Measurements from ENCODE around the gene IFITM10. TPM values are rescaled to one million over a fixed set of nuclear protein-coding genes. Genes with fewer than 3 reads are reported as not detected.

The IFITM10 gene
- total RNA-seq, 1 donor = 18.1 TPM

GRCh38 chr11:1752907-1753228, 2.5 kb upstream of the IFITM10 start:
- Histone ChIP-seq H3K4me1 (ENCODE audit: insufficient read depth, low read length) (peaks cover 26% of the 10 kb centered on the region), H3K4me3 (ENCODE audit: insufficient read depth, low read length) (no peak overlapping the region), H3K79me2 (ENCODE audit: insufficient read depth, low read length) (peaks cover 22% of the 10 kb centered on the region), H2AFZ (ENCODE audit: low read length) (no peak overlapping the region), H3K36me3 (ENCODE audit: insufficient read depth, low read length) (peaks cover 30% of the 10 kb centered on the region), H3K27ac (ENCODE audit: low read depth, low read length) (no peak overlapping the region), H3K9me3 (ENCODE audit: low read depth, low read length) (no peaks in the 10 kb centered on the region), H4K20me1 (ENCODE audit: insufficient read depth, low read length) (peaks cover 22% of the 10 kb centered on the region), H3K4me2 (ENCODE audit: insufficient read depth, low read length) (no peak overlapping the region), H3K27me3 (ENCODE audit: insufficient read depth, low read length) (no peaks in the 10 kb centered on the region)
- no peak for TF ChIP-seq CTCF (IDR thresholded peaks at IDR 0.05; ENCODE audit: extremely low read depth, low read depth, low read length)
- DNase-seq (ENCODE audit: insufficient read length, low spot score, missing footprints) = no peak

GRCh38 chr11:1751999-1752906, 1.9 kb upstream of the IFITM10 start:
- H3K36me3 ChIP-seq (ENCODE audit: insufficient read depth, low read length) = peaks cover 29% of the 10 kb centered on the region
- H2AFZ ChIP-seq (ENCODE audit: low read length) = no peak overlapping the region
- H3K79me2 ChIP-seq (ENCODE audit: insufficient read depth, low read length) = peaks cover 24% of the 10 kb centered on the region
- peaks cover 25% of the 10 kb centered on the region for H4K20me1 ChIP-seq (ENCODE audit: insufficient read depth, low read length)
- H3K4me3 ChIP-seq (ENCODE audit: insufficient read depth, low read length) = no peak overlapping the region
- H3K27ac ChIP-seq (ENCODE audit: low read depth, low read length) = peak overlapping the region; percentile 97
- peak; percentile 89 for DNase-seq (ENCODE audit: insufficient read length, low spot score, missing footprints)
- TF ChIP-seq CTCF (IDR thresholded peaks at IDR 0.05; ENCODE audit: extremely low read depth, low read depth, low read length) = no peak
- H3K4me1 ChIP-seq (ENCODE audit: insufficient read depth, low read length) = peaks cover 32% of the 10 kb centered on the region
- H3K9me3 ChIP-seq (ENCODE audit: low read depth, low read length) = no peaks in the 10 kb centered on the region
- H3K27me3 ChIP-seq (ENCODE audit: insufficient read depth, low read length) = no peaks in the 10 kb centered on the region
- H3K4me2 ChIP-seq (ENCODE audit: insufficient read depth, low read length) = no peak overlapping the region

- DNase-seq (ENCODE audit: insufficient read length, low spot score, missing footprints) = no peak
- Histone ChIP-seq H3K79me2 (ENCODE audit: insufficient read depth, low read length) (peaks cover 26% of the 10 kb centered on the region), H3K4me3 (ENCODE audit: insufficient read depth, low read length) (no peak overlapping the region), H4K20me1 (ENCODE audit: insufficient read depth, low read length) (peaks cover 24% of the 10 kb centered on the region), H3K36me3 (ENCODE audit: insufficient read depth, low read length) (peaks cover 29% of the 10 kb centered on the region), H3K27me3 (ENCODE audit: insufficient read depth, low read length) (no peaks in the 10 kb centered on the region), H3K4me1 (ENCODE audit: insufficient read depth, low read length) (peaks cover 38% of the 10 kb centered on the region), H3K27ac (ENCODE audit: low read depth, low read length) (peak overlapping the region; percentile 97), H2AFZ (ENCODE audit: low read length) (no peak overlapping the region), H3K4me2 (ENCODE audit: insufficient read depth, low read length) (no peak overlapping the region), H3K9me3 (ENCODE audit: low read depth, low read length) (no peaks in the 10 kb centered on the region)
- TF ChIP-seq CTCF (IDR thresholded peaks at IDR 0.05; ENCODE audit: extremely low read depth, low read depth, low read length) = no peak
These were observed 1.1 kb upstream of the IFITM10 start for GRCh38 chr11:1751531-1751921.

GRCh38 chr11:1750840-1751530, 590 bp upstream of the IFITM10 start:
- H3K36me3 ChIP-seq (ENCODE audit: insufficient read depth, low read length) = peaks cover 31% of the 10 kb centered on the region
- H3K27me3 ChIP-seq (ENCODE audit: insufficient read depth, low read length) = no peaks in the 10 kb centered on the region
- no peaks in the 10 kb centered on the region for H3K9me3 ChIP-seq (ENCODE audit: low read depth, low read length)
- peaks cover 28% of the 10 kb centered on the region for H4K20me1 ChIP-seq (ENCODE audit: insufficient read depth, low read length)
- H3K4me3 ChIP-seq (ENCODE audit: insufficient read depth, low read length) = peak overlapping the region; percentile 87
- H3K4me2 ChIP-seq (ENCODE audit: insufficient read depth, low read length) = peak overlapping the region; percentile 94
- peaks cover 28% of the 10 kb centered on the region for H3K79me2 ChIP-seq (ENCODE audit: insufficient read depth, low read length)
- H3K27ac ChIP-seq (ENCODE audit: low read depth, low read length) = peak overlapping the region; percentile 97
- H2AFZ ChIP-seq (ENCODE audit: low read length) = peak overlapping the region; percentile 54
- DNase-seq (ENCODE audit: insufficient read length, low spot score, missing footprints) = peak; percentile 95
- peaks cover 43% of the 10 kb centered on the region for H3K4me1 ChIP-seq (ENCODE audit: insufficient read depth, low read length)
- no peak for TF ChIP-seq CTCF (IDR thresholded peaks at IDR 0.05; ENCODE audit: extremely low read depth, low read depth, low read length)
